ENCODE data around the gene SCCPDH. TPM values are rescaled to one million over a fixed set of nuclear protein-coding genes. Genes with fewer than 3 reads are reported as not detected.

SCCPDH gene
- total RNA-seq, 1 experiment from 2014 or later: 10.9 TPM

DNA sequence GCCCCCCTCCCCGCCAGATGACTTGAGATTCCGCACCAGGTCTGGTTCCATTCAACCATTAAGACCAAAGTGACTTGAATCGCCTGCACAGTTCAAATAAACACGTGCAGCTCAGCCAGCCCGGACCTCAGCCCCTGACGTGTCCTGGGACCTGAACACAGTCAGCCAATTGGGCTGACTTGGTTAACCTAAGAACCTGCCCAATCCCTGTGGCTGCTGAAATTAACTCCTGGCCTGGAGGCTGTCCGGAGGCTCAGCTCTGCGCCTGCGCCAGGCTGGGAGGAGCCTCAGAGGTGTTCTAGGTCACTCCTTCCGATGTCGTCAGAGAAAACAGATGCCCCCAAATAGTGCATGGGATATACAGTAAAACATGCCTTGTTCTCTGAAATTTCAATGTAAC is 73.4 kb downstream of the SCCPDH start:
- POLR2A ChIA-PET: no interaction called here
- TF ChIP-seq, protein P1, sequence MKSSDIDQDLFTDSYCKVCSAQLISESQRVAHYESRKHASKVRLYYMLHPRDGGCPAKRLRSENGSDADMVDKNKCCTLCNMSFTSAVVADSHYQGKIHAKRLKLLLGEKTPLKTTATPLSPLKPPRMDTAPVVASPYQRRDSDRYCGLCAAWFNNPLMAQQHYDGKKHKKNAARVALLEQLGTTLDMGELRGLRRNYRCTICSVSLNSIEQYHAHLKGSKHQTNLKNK (CRISPR knock-in tag; IDR thresholded peaks at IDR 0.05): no peak
- TF ChIP-seq, protein P2, sequence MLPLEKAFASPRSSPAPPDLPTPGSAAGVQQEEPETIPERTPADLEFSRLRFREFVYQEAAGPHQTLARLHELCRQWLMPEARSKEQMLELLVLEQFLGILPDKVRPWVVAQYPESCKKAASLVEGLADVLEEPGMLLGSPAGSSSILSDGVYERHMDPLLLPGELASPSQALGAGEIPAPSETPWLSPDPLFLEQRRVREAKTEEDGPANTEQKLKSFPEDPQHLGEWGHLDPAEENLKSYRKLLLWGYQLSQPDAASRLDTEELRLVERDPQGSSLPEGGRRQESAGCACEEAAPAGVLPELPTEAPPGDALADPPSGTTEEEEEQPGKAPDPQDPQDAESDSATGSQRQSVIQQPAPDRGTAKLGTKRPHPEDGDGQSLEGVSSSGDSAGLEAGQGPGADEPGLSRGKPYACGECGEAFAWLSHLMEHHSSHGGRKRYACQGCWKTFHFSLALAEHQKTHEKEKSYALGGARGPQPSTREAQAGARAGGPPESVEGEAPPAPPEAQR (CRISPR knock-in tag; IDR thresholded peaks at IDR 0.05): no peak
- TF ChIP-seq FOXJ3 (CRISPR knock-in tag; IDR thresholded peaks at IDR 0.05; ENCODE audit: borderline replicate concordance): no peak
- TF ChIP-seq, protein P3, sequence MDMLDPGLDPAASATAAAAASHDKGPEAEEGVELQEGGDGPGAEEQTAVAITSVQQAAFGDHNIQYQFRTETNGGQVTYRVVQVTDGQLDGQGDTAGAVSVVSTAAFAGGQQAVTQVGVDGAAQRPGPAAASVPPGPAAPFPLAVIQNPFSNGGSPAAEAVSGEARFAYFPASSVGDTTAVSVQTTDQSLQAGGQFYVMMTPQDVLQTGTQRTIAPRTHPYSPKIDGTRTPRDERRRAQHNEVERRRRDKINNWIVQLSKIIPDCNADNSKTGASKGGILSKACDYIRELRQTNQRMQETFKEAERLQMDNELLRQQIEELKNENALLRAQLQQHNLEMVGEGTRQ (CRISPR knock-in tag; IDR thresholded peaks at IDR 0.05): no peak
- TF ChIP-seq EMX1 (CRISPR knock-in tag; IDR thresholded peaks at IDR 0.05): no peak
- TF ChIP-seq ZNF121 (CRISPR knock-in tag; IDR thresholded peaks at IDR 0.05): no peak
- TF ChIP-seq, protein P4, sequence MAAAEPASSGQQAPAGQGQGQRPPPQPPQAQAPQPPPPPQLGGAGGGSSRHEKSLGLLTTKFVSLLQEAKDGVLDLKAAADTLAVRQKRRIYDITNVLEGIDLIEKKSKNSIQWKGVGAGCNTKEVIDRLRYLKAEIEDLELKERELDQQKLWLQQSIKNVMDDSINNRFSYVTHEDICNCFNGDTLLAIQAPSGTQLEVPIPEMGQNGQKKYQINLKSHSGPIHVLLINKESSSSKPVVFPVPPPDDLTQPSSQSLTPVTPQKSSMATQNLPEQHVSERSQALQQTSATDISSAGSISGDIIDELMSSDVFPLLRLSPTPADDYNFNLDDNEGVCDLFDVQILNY (CRISPR knock-in tag; IDR thresholded peaks at IDR 0.05): no peak
- TF ChIP-seq IRF2 (CRISPR knock-in tag; IDR thresholded peaks at IDR 0.05; ENCODE audit: borderline replicate concordance, low read depth): no peak
- TF ChIP-seq ZBTB21 (CRISPR knock-in tag; IDR thresholded peaks at IDR 0.05; ENCODE audit: borderline replicate concordance): no peak
- TF ChIP-seq, protein P5, sequence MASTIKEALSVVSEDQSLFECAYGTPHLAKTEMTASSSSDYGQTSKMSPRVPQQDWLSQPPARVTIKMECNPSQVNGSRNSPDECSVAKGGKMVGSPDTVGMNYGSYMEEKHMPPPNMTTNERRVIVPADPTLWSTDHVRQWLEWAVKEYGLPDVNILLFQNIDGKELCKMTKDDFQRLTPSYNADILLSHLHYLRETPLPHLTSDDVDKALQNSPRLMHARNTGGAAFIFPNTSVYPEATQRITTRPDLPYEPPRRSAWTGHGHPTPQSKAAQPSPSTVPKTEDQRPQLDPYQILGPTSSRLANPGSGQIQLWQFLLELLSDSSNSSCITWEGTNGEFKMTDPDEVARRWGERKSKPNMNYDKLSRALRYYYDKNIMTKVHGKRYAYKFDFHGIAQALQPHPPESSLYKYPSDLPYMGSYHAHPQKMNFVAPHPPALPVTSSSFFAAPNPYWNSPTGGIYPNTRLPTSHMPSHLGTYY (CRISPR knock-in tag; IDR thresholded peaks at IDR 0.05): no peak
- TF ChIP-seq ZNF423 (CRISPR knock-in tag; IDR thresholded peaks at IDR 0.05): no peak
- no peak for TF ChIP-seq NFATC4 (CRISPR knock-in tag; IDR thresholded peaks at IDR 0.05)
- TF ChIP-seq, protein P6, sequence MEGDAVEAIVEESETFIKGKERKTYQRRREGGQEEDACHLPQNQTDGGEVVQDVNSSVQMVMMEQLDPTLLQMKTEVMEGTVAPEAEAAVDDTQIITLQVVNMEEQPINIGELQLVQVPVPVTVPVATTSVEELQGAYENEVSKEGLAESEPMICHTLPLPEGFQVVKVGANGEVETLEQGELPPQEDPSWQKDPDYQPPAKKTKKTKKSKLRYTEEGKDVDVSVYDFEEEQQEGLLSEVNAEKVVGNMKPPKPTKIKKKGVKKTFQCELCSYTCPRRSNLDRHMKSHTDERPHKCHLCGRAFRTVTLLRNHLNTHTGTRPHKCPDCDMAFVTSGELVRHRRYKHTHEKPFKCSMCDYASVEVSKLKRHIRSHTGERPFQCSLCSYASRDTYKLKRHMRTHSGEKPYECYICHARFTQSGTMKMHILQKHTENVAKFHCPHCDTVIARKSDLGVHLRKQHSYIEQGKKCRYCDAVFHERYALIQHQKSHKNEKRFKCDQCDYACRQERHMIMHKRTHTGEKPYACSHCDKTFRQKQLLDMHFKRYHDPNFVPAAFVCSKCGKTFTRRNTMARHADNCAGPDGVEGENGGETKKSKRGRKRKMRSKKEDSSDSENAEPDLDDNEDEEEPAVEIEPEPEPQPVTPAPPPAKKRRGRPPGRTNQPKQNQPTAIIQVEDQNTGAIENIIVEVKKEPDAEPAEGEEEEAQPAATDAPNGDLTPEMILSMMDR (IDR thresholded peaks at IDR 0.05): no peak
- TF ChIP-seq TEAD4 (CRISPR knock-in tag; IDR thresholded peaks at IDR 0.05): no peak
- no peak for TF ChIP-seq OVOL2 (CRISPR knock-in tag; IDR thresholded peaks at IDR 0.05; ENCODE audit: borderline replicate concordance)
- TF ChIP-seq, protein P7, sequence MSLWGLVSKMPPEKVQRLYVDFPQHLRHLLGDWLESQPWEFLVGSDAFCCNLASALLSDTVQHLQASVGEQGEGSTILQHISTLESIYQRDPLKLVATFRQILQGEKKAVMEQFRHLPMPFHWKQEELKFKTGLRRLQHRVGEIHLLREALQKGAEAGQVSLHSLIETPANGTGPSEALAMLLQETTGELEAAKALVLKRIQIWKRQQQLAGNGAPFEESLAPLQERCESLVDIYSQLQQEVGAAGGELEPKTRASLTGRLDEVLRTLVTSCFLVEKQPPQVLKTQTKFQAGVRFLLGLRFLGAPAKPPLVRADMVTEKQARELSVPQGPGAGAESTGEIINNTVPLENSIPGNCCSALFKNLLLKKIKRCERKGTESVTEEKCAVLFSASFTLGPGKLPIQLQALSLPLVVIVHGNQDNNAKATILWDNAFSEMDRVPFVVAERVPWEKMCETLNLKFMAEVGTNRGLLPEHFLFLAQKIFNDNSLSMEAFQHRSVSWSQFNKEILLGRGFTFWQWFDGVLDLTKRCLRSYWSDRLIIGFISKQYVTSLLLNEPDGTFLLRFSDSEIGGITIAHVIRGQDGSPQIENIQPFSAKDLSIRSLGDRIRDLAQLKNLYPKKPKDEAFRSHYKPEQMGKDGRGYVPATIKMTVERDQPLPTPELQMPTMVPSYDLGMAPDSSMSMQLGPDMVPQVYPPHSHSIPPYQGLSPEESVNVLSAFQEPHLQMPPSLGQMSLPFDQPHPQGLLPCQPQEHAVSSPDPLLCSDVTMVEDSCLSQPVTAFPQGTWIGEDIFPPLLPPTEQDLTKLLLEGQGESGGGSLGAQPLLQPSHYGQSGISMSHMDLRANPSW (CRISPR knock-in tag; conservative IDR thresholded peaks at IDR 0.05; ENCODE audit: low read depth): no peak
- TF ChIP-seq TP53 (CRISPR knock-in tag; IDR thresholded peaks at IDR 0.05): no peak
- TF ChIP-seq, protein P8, sequence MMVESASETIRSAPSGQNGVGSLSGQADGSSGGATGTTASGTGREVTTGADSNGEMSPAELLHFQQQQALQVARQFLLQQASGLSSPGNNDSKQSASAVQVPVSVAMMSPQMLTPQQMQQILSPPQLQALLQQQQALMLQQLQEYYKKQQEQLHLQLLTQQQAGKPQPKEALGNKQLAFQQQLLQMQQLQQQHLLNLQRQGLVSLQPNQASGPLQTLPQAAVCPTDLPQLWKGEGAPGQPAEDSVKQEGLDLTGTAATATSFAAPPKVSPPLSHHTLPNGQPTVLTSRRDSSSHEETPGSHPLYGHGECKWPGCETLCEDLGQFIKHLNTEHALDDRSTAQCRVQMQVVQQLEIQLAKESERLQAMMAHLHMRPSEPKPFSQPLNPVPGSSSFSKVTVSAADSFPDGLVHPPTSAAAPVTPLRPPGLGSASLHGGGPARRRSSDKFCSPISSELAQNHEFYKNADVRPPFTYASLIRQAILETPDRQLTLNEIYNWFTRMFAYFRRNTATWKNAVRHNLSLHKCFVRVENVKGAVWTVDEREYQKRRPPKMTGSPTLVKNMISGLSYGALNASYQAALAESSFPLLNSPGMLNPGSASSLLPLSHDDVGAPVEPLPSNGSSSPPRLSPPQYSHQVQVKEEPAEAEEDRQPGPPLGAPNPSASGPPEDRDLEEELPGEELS (CRISPR knock-in tag; IDR thresholded peaks at IDR 0.05): no peak
- Mint-ChIP-seq H3K9me3 (no peaks in the 10 kb centered on the region), H3K27me3 (ENCODE audit: low read depth) (no peaks in the 10 kb centered on the region), H3K4me3 (no peak overlapping the region), H3K36me3 (no peaks in the 10 kb centered on the region), H3K27ac (no peak overlapping the region), H3K4me1 (peaks cover 41% of the 10 kb centered on the region)
- ATAC-seq: no peak
- no peak for DNase-seq (ENCODE audit: low spot score)
- CTCF ChIA-PET: no interaction called here

All from WTC11 (cell line).